ENCODE results near the gene VSIG2.
A peak's percentile ranks its signal among the peaks of the same experiment; 100 is the strongest.
"Not testable (repeated sequence)": the region's sequence is repeated elsewhere in the genome, so short reads cannot be mapped to it uniquely, and the experiment has no call there.

VSIG2 gene

DNA sequence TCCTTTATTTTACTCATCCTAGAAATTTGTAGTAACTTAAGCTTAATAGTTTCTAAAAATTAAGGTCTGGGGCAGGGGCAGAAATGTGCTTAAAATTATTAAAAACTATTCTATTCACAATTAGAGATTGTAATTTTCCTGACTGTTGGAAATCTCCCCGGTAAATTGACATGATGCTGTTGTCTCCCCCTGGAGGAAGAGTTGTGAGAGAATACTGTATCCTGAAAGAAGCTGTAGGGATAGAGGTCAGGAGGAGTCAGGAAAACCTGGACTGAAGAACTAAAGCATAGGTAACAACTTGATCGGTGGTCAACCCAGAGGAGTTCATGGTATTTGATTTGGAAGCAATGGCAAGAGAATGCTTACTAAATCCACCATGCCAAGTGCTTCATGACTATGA, 26.2 kb upstream of the VSIG2 start:
- H3K4me3 ChIP-seq (ENCODE audit: low read depth, low read length), result no peak overlapping the region
- no peak for DNase-seq (ENCODE audit: low read depth, low spot score)
- peak; percentile 23 for TF ChIP-seq CTCF (IDR thresholded peaks at IDR 0.05; ENCODE audit: low read depth, low read length)
- in situ Hi-C loops (cut with HindIII; ENCODE audit: low sequenced_read_pairs), result no loop called here

GRCh38 chr11:124776865-124777645, 25.0 kb upstream of the VSIG2 start:
- in situ Hi-C loops (cut with HindIII; ENCODE audit: low sequenced_read_pairs), result no loop called here

GRCh38 chr11:124770959-124771358, 18.9 kb upstream of the VSIG2 start:
- in situ Hi-C loops (cut with HindIII; ENCODE audit: low sequenced_read_pairs); H3K4me3 ChIP-seq (ENCODE audit: low read depth, low read length); DNase-seq (ENCODE audit: low read depth, low spot score): not testable (repeated sequence)

More at GRCh38 chr11:124776865-124777645, 25.0 kb upstream of the VSIG2 start:
- TF ChIP-seq CTCF (IDR thresholded peaks at IDR 0.05; ENCODE audit: low read depth, low read length), result no peak
- H3K4me3 ChIP-seq (ENCODE audit: low read depth, low read length), result no peak overlapping the region
- no peak for DNase-seq (ENCODE audit: low read depth, low spot score)

DNA sequence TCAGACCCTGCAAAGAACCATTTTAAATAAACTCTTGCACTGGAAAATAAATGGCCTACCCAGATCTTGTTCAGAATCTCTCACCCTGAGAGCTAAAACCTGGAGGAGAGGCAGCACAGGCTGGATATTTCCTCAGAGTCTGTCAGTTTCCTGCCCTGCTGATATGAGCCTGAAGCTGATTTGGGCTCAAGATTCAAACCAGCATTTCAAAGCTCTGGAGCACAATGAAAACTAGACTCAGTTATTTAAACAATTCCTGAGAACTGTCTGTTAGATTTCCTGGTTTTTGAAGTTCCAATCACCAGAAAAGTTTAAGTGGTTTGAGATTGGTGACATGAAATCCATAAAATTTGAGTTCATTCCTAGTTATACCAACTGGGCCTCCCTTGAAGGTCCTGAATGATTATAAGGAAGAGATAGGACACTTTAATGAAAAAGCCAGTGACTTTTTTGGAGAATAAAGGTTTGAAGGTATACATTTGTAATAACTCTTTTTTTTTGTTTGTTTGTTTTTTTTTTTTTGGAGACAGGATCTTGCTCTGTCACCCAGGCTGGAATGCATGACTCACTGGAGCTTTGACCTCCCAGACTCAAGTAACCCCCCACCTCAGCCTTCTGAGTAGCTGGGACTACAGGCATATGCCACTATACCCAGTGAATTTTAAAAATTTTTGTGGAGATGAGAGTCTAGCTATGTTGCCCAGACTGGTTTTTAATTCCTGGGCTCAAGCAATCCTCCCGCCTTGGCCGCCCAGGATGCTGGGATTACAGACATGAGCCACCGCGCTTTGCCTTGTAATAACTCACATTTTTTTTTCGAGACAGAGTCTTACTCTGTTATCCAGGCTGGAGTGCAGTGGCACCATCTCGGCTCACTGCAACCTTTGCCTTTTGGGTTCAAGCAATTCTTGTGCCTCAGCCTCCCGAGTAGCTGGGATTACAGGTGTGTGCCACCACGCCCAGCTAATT, 18.0 kb upstream of the VSIG2 start:
- no peak for DNase-seq (ENCODE audit: low read depth, low spot score)
- TF ChIP-seq CTCF (IDR thresholded peaks at IDR 0.05; ENCODE audit: low read depth, low read length), result no peak
- in situ Hi-C loops (cut with HindIII; ENCODE audit: low sequenced_read_pairs), result no loop called here
- H3K4me3 ChIP-seq (ENCODE audit: low read depth, low read length), result no peak overlapping the region

GRCh38 chr11:124768914-124769313, 16.9 kb upstream of the VSIG2 start:
- TF ChIP-seq CTCF (IDR thresholded peaks at IDR 0.05; ENCODE audit: low read depth, low read length), result no peak
- no peak for DNase-seq (ENCODE audit: low read depth, low spot score)
- in situ Hi-C loops (cut with HindIII; ENCODE audit: low sequenced_read_pairs), result no loop called here
- H3K4me3 ChIP-seq (ENCODE audit: low read depth, low read length), result no peak overlapping the region

DNA sequence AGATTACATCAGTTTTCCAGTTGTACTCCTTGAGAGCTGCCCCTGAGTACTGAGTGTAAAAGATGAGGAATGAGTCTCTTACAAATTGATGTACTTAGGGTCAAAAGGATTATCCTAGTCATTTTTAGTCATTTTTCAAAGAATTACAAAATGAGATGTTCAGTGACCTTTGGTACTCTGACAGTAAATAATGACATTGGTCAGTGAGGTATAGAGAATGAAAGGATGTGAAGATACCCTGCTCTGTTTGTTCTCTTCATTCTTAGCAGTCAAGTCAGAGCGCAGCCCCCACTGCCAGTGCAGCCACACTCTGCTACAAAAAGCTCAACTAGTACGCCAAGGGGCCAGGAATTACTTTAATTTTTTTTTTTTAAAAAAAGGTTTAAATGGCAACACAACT, 14.1 kb upstream of the VSIG2 start:
- TF ChIP-seq CTCF (IDR thresholded peaks at IDR 0.05; ENCODE audit: low read depth, low read length), result no peak
- no peak for DNase-seq (ENCODE audit: low read depth, low spot score)
- in situ Hi-C loops (cut with HindIII; ENCODE audit: low sequenced_read_pairs), result no loop called here
- H3K4me3 ChIP-seq (ENCODE audit: low read depth, low read length), result no peak overlapping the region

Data from astrocyte of the spinal cord (primary cell).